Liver (tissue), 9 donors: Measurements from ENCODE around the gene DPPA5. TPM values are rescaled to one million over a fixed set of nuclear protein-coding genes. Genes with fewer than 3 reads are reported as not detected.

Experiments
- DNase-seq: peaks from one replicate; pipeline ENCODE4 v3.0.0-alpha.2; 2017; ENCODE audit warnings: low spot score
- H3K27ac ChIP-seq, 2 donors: one replicate each; pipeline ENCODE4 v1.7.0; 2013; ENCODE audit warnings: inconsistent platforms in 2 of 2, low read length in 2 of 2, control low read depth in 1 of 2, low read depth in 1 of 2, mild to moderate bottlenecking in 1 of 2
- H3K27me3 ChIP-seq, 4 donors: one replicate each; pipeline versions ENCODE4 v1.6.1 to v1.7.0; 2013; ENCODE audit warnings: low read length in 3 of 4, inconsistent platforms in 1 of 4, mild to moderate bottlenecking in 1 of 4, moderate library complexity in 1 of 4; ENCODE audit not compliant: control insufficient read depth in 4 of 4, insufficient read depth in 4 of 4
- H3K36me3 ChIP-seq, 4 donors: one replicate each; pipeline versions ENCODE4 v1.6.1 to v1.7.0; 2013; ENCODE audit warnings: low read length in 3 of 4, mild to moderate bottlenecking in 3 of 4, low read depth in 1 of 4, moderate library complexity in 1 of 4; ENCODE audit not compliant: control insufficient read depth in 4 of 4, insufficient read depth in 3 of 4
- H3K4me1 ChIP-seq, 4 donors: one replicate each; pipeline versions ENCODE4 v1.6.1 to v1.7.0; 2013; ENCODE audit warnings: low read length in 3 of 4, mild to moderate bottlenecking in 3 of 4, moderate library complexity in 1 of 4; ENCODE audit not compliant: control insufficient read depth in 4 of 4, insufficient read depth in 4 of 4
- H3K4me3 ChIP-seq, 3 donors: one replicate each; pipeline versions ENCODE4 v1.6.1 to v1.7.0; 2013; ENCODE audit warnings: low read length in 3 of 3, control low read depth in 1 of 3, low read depth in 1 of 3, mild to moderate bottlenecking in 1 of 3
- H3K9ac ChIP-seq, 2 donors: one replicate each; pipeline ENCODE4 v1.7.0; 2013; ENCODE audit warnings: low read length in 2 of 2, mild to moderate bottlenecking in 2 of 2, moderate library complexity in 2 of 2, control low read depth in 1 of 2, low read depth in 1 of 2
- H3K9me3 ChIP-seq, 4 donors: one replicate each; pipeline versions ENCODE4 v1.6.1 to v1.7.0; 2013; ENCODE audit warnings: low read length in 3 of 4; ENCODE audit not compliant: control insufficient read depth in 4 of 4
- ATF3 ChIP-seq: IDR thresholded peaks from 2 replicates; pipeline ENCODE4 v1.6.1; 2016; ENCODE audit warnings: antibody characterized with exemption
- CTCF ChIP-seq: fragments of 150-350 bp; IDR thresholded peaks from 2 replicates; pipeline ENCODE4 v1.5.1; 2017; ENCODE audit warnings: improper control_type of control experiment, low read depth, low read length; ENCODE audit not compliant: missing input control
- EGR1 ChIP-seq, 2 donors: IDR thresholded peaks; 2 replicates each; pipeline ENCODE4 v1.6.1; 2016 to 2018; ENCODE audit warnings: antibody characterized with exemption in 2 of 2, low read depth in 2 of 2
- FOXA1 ChIP-seq: IDR thresholded peaks from 2 replicates; pipeline ENCODE4 v1.6.1; 2016; ENCODE audit warnings: antibody characterized with exemption
- FOXA2 ChIP-seq: IDR thresholded peaks from 2 replicates; pipeline ENCODE4 v1.6.1; 2016; ENCODE audit warnings: antibody characterized with exemption
- GABPA ChIP-seq, 2 donors: IDR thresholded peaks in 1 of 2; conservative IDR thresholded peaks in 1 of 2; 2 replicates each; pipeline ENCODE4 v1.6.1; 2016; ENCODE audit warnings: antibody characterized with exemption in 2 of 2, mild to moderate bottlenecking in 1 of 2, moderate library complexity in 1 of 2
- HNF4A ChIP-seq, 2 donors: conservative IDR thresholded peaks; 2 replicates each; pipeline ENCODE4 v1.6.1; 2016; ENCODE audit warnings: antibody characterized with exemption in 2 of 2, mild to moderate bottlenecking in 2 of 2
- HNF4G ChIP-seq: IDR thresholded peaks from 2 replicates; pipeline ENCODE4 v1.6.1; 2016; ENCODE audit warnings: antibody characterized with exemption
- JUND ChIP-seq, 2 donors: IDR thresholded peaks; 2 replicates each; pipeline ENCODE4 v1.6.1; 2016; ENCODE audit warnings: antibody characterized with exemption in 2 of 2
- MAX ChIP-seq: IDR thresholded peaks from 2 replicates; pipeline ENCODE4 v1.6.1; 2016; ENCODE audit warnings: antibody characterized with exemption
- NR2F2 ChIP-seq: IDR thresholded peaks from 2 replicates; pipeline ENCODE4 v1.6.1; 2016; ENCODE audit warnings: antibody characterized with exemption
- RAD21 ChIP-seq, 2 donors: IDR thresholded peaks; 2 replicates each; pipeline ENCODE4 v1.6.1; 2016; ENCODE audit warnings: antibody characterized with exemption in 2 of 2, mild to moderate bottlenecking in 2 of 2
- REST ChIP-seq: IDR thresholded peaks from 2 replicates; pipeline ENCODE4 v1.6.1; 2016; ENCODE audit warnings: antibody characterized with exemption, mild to moderate bottlenecking
- RXRA ChIP-seq, 2 donors: IDR thresholded peaks; 2 replicates each; pipeline ENCODE4 v1.6.1; 2017 to 2018; ENCODE audit warnings: antibody characterized with exemption in 2 of 2, mild to moderate bottlenecking in 1 of 2
- SP1 ChIP-seq: IDR thresholded peaks from 2 replicates; pipeline ENCODE4 v1.6.1; 2018; ENCODE audit warnings: antibody characterized with exemption, mild to moderate bottlenecking
- TAF1 ChIP-seq: conservative IDR thresholded peaks from 2 replicates; pipeline ENCODE4 v1.6.1; 2016; ENCODE audit warnings: antibody characterized with exemption, mild to moderate bottlenecking
- YY1 ChIP-seq: IDR thresholded peaks from 2 replicates; pipeline ENCODE4 v1.6.1; 2016; ENCODE audit warnings: antibody characterized with exemption, mild to moderate bottlenecking
- ZBTB33 ChIP-seq: IDR thresholded peaks from 2 replicates; pipeline ENCODE4 v1.6.1; 2016; ENCODE audit warnings: antibody characterized with exemption
- WGBS: extraction: QIAGEN DNeasy Blood & Tissue Kit; methylation state at CpG from one replicate; pipeline ENCODE4 v1.1.7; 2013; 5-methylcytosine and 5-hydroxymethylcytosine counted together
- polyA plus RNA-seq, 2 donors: library from polyadenylated mRNA; stranded (reverse) in 1 of 2; unstranded in 1 of 2; fragments of 200-250 nt in 1 of 2; fragments of >200 nt in 1 of 2; fragmentation: Nextera tagmentation in 1 of 2; extraction: Ambion mirVana in 1 of 2; gene quantifications; one replicate each; pipeline versions ENCODE4 v1.2.1 to v1.2.3, GENCODE V29; 2013 to 2015
- total RNA-seq, 2 donors: library from RNA; depleted of rRNA; stranded (reverse); fragments of >200 nt; gene quantifications; one replicate each; pipeline ENCODE4 v1.2.3, GENCODE V29; 2014
- donor health status: healthy.
- donor health status: healthy.
- donor health status: healthy.
- donor health status: healthy.
- donor health status: healthy.

Gene DPPA5
- total and polyA plus RNA-seq, 4 donors, result not detected

DNA sequence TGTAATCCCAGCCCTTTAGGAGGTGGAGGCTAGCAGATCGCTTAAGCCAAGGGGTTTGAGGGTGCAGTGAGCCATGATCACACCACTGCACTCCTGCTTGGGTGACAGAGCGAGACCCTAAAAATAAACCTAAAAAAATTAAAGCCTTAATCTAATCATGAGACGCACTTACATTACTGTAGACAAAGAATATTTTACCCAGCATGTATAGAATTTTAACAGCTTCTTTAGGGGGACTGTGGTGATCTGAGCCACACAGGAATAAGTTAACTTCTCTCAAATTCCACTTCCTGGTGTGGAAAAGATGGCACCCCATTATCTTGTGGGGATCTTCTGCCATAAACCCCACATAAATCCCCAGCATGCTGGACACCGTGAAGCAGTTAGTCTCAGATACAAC, 17.9 kb upstream of the DPPA5 start (continued):
- TF ChIP-seq CTCF (no peak), TAF1 (no peak), HNF4A (conservative IDR thresholded peaks at IDR 0.05) (no peak), SP1 (no peak), NR2F2 (no peak), RXRA (IDR thresholded peaks at IDR 0.05) (no peak), GABPA (IDR thresholded peaks at IDR 0.05 in 1 of 2, conservative IDR thresholded peaks at IDR 0.05 in 1 of 2) (no peak), FOXA1 (no peak)

GRCh38 chr6:73369563-73369962, 15.5 kb upstream of the DPPA5 start, which contains the start of gene OOEP:
Gene OOEP (minus strand): TSS chr6:73369897. CDS start chr6:73369792, 105 bp downstream.
- H3K36me3 ChIP-seq, result no peaks in the 10 kb centered on the region
- H3K27me3 ChIP-seq, result no peaks in the 10 kb centered on the region
- H3K4me1 ChIP-seq, result no peaks in the 10 kb centered on the region
- no peak within 1 kb of the TSS for H3K9ac ChIP-seq
- H3K27ac ChIP-seq, result no peak within 1 kb of the TSS
- H3K4me3 ChIP-seq, result no peak within 1 kb of the TSS
- DNase-seq, result no peak
- 96% methylated on average over 36 of the region's 36 CpGs for WGBS
- TF ChIP-seq YY1 (no peak), FOXA1 (no peak), TAF1 (no peak), MAX (no peak), ZBTB33 (no peak), EGR1 (IDR thresholded peaks at IDR 0.05; ENCODE audit: low read depth in 2 of 2) (no peak), RXRA (IDR thresholded peaks at IDR 0.05) (no peak), HNF4G (no peak), CTCF (no peak), REST (no peak), SP1 (no peak), HNF4A (conservative IDR thresholded peaks at IDR 0.05) (no peak), NR2F2 (no peak), ATF3 (no peak), FOXA2 (no peak), RAD21 (IDR thresholded peaks at IDR 0.05) (no peak), JUND (IDR thresholded peaks at IDR 0.05) (no peak), GABPA (IDR thresholded peaks at IDR 0.05 in 1 of 2, conservative IDR thresholded peaks at IDR 0.05 in 1 of 2) (no peak)
- H3K9me3 ChIP-seq, result peaks cover 0 to 7% (median 3%) of the 10 kb centered on the region in 4 donors
